Stimulated activated CD8-positive, alpha-beta memory T cell treated with anti-CD3 and anti-CD28 coated beads, Interleukin-2, amount 100 ng/mL, for 1 hour (primary cell): ENCODE results near the gene GABARAPL1.

Experiments used
- DNase-seq, 2 donors: peaks; one replicate each; pipeline ENCODE4 v3.0.0-alpha.2; 2020; ENCODE audit warnings: low read depth in 2 of 2

GABARAPL1 gene

DNA sequence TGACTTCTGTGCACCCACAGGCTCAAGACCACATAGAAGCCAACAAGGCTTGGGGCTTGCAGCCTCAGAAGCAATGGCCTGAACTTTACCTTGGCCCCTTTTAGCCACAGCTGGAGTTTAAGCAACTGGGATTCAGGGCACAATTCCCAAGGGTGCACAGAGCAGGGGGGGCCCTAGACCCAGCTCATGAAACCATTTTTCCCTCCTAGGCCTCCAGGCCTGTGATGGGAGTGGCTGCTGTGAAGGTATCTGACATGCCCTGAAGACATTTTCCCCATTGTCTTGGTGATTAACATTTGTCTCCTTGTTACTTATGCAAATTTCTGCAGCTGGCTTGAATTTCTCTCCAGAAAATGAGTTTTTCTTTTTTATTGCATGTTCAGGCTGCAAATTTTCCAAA, 21.9 kb downstream of the GABARAPL1 start:
- no peak for DNase-seq

DNA sequence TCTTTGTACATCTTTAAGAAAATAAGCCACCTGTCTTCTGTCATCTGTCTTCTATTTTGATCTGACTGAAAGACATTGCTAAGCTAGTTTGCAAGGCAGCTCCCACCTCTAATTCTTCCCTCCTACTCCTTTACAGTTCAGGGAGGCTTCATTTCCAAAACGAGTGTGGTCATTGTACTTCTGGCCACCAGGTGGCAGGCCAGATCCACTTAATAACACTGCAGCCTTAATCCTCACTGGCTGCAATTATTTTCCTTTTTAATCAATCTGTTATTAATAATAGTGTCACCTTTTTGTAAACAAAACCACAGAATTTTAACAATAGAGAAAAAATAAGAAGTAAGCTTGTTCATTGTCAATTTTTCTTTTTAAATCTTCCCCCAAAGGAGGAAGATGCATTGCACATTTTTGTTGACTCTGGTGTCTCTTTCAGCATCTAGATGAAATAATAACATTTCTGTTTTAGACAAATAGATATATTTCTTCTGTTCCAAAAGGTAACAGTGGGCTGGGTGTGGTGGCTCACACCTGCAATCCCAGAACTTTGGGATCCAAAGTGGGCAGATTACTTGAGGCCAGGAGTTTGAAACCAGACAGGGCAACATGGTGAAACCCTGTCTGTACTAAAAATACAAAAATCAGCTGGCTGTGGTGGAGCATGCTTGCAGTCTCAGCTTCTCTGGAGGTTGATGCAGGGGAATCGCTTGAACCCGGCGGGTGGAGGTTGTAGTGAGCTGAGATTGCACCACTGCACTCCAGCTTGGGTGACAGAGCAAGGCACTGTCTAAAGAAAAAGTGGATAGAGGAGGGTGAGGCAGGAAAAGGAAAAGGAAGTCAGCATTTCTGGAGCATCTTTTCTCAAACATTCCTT, 23.3 kb downstream of the GABARAPL1 start:
- DNase-seq: no peak

GRCh38 chr12:10236720-10237119, 24.0 kb downstream of the GABARAPL1 start:
- DNase-seq: no peak

- DNase-seq: no peak
Measured at GRCh38 chr12:10238526-10238925, 25.8 kb downstream of the GABARAPL1 start.

- no peak for DNase-seq
Measured at GRCh38 chr12:10241290-10241689, 28.6 kb downstream of the GABARAPL1 start.

GRCh38 chr12:10241727-10242126, 29.1 kb downstream of the GABARAPL1 start:
- no peak for DNase-seq

- no peak for DNase-seq
Measured at GRCh38 chr12:10242539-10242938, 29.9 kb downstream of the GABARAPL1 start.

DNA sequence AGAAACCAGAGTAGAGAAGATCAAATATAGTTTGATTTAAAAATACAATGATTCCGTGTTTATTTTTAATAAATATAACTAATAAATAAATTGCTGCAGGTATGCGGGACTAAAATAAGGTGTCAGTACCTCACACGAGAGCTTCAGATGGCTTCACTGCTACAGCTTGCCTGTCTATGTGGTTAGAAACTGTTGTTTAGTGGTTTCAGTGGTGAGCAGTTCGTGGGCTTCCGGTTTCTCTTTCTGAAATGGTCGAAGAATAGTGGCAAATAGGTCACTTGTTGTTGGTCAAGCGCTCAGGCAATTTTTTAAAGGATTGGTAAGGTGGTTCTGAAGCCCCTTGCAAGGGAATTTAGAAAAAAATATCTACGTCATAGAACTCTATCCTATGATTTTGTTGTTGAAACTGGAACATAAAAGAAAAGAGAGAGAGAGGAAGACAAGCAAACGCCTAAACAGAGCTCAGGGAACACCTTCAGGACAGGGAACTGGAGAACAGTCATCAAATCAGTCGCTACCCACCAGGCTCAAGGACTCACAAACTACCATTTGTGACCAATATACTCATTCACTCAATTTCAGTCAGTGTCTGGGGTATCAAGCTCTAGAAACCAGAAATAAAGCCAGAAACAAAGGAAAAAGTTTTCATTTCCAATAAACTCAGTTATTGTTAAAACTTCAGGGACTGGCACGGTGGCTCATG, 31.3 kb downstream of the GABARAPL1 start:
- DNase-seq: peak in 1 of 2 donors; percentile 24

GRCh38 chr12:10247436-10248058, 34.9 kb downstream of the GABARAPL1 start:
- no peak for DNase-seq

DNA sequence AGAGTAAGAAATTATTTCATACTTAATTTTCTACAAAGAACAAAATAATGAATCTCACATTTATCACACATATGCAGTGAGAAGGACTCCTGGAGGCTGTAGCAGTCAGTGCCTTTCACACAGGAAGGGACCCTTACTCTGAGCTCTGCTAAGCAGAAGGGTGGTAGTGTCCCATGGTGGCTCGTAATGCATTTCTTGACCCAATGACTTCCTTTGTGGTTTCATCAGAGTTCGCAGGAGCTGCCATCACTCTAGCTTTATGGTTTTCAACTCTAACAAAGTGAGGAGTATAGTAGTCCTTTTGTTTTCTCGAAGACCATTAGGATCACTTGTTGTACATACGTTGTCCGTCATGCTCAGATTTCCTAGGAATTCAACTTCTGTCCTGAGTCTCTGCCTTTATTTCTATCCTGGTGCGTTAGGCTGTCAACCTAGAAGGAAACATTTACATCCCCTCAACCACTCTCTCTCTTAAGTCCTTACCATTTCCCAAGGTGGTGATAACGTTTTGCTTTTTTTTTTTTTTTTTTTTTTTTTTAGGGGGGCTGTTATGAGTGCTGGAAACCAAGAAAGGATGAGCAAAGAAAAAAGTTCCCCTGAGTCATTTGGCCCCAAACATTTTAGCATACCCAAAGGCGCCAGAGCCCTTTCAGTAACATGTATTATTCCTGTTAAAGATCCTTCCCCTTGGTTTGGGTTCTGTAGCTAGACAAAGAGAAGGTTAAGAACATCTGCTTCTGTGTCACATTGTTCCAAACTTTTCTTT, 37.2 kb downstream of the GABARAPL1 start:
- DNase-seq: no peak

GRCh38 chr12:10251669-10252068, 39.0 kb downstream of the GABARAPL1 start:
- DNase-seq: no peak

- DNase-seq: no peak
Measured at GRCh38 chr12:10252201-10252600, 39.5 kb downstream of the GABARAPL1 start.

GRCh38 chr12:10256064-10256463, 43.4 kb downstream of the GABARAPL1 start:
- no peak for DNase-seq

GRCh38 chr12:10260927-10261326, 48.2 kb downstream of the GABARAPL1 start:
- no peak for DNase-seq

DNA sequence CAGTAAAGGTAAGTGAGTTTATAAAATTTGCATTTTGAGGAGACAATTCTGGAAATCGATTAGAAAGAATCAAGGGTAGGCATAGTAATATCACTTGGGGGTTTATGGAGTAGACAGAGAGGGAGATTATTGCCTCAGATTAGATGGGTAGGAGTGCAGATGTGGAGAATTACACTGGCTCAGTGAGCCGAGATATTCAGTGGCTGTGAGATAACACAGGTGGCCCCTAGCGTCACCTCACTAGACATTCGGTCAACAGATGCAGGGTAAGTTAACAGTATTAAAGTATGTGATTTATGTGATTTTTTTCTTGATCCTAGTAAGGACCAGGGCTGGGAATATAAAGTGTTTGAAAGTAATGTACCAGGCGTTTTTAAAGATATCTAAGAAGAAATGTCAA, 55.4 kb downstream of the GABARAPL1 start:
- no peak for DNase-seq

DNA sequence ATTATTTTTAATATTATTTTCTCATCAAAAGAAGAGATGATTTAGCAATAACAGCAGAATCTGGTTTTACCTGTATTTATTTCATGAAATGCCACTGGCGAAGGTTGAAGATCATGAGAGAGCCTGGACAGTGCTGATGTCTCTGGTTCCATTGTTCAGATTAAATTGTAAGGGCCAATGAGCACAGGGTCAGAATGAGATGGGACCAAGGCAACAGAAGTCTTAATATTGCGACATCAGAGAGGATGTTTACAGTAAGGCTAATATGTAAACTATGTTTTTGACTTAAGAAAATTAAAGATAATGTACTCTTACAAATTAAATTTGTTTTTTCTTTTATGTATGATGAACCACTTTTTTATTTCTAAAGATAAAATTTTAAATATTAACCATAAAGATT, 59.8 kb downstream of the GABARAPL1 start:
- no peak for DNase-seq
